Measurements from ENCODE around the gene PUM1.
A peak's percentile ranks its signal among the peaks of the same experiment; 100 is the strongest.
"Not testable (repeated sequence)": the region's sequence is repeated elsewhere in the genome, so short reads cannot be mapped to it uniquely, and the experiment has no call there.

Gene PUM1

GRCh38 chr1:31065310-31066217 lies at the start of gene PUM1:
Gene PUM1, minus strand, starts transcription at chr1:31065717. Its CDS starts 6,151 bp downstream, at chr1:31059566.
- peak; percentile 99 for ATAC-seq

DNA sequence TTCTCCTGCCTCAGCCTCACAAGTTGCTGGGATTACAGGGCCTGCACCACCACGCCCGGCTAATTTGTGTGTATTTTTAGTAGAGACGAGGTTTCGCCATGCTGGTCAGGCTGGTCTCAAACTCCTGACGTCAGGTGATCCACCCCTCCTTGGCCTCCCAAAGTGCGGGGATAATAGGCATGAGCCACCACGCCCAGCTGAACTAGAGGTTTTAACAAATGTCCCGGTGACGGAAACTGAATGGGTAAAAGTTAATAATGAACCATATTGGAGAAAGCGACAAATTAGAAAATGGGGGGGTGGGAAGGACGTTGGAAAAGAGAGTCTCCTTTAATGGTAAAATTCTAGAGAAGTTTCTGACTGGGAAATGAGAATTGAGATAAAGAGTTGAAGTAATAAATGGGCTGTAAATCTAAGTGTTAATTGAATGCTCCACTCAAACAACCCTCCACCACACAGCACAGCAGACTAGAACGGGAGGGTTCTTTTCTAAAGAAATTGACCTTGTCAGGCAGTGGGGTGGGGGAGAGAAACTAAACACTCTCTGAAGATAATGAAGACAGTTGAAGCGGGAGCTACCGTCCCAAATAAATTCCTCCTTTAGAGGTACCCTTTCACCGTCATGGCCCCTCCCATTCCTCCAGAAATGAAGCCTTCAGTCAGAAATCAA lies 46.9 kb upstream of the PUM1 start:
- ATAC-seq, result no peak

DNA sequence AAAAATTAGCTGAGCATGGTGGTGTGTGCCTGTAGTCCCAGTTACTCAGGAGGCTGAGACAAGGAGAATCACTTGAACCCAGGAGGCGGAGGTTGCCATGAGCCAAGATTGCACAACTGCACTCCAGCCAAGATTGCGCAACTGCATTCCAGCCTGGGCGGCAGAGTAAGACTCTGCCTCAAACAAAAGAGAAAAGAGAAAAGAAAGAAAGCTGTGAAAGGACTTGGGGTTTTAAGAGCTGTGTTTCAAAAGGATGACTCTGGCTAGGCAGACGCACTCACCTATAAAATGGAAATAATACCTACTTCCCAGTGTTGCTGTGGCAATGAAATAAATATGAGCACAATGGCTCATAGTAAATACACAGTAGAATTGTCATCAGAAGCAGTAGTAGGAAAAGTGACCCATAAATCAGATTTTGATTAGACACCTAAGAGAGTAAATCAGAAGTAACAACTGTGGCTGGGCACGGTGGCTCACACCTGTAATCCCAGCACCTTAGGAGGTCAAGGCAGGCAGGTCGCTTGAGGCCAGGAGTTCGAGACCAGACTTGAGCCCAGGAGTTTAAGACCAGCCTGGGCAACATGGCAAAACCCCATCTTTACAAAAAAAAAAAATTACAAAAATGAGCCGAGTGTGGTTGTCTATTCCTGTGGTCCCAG lies 45.9 kb upstream of the PUM1 start:
- no peak for ATAC-seq

GRCh38 chr1:31110846-31111245 lies 45.3 kb upstream of the PUM1 start:
- ATAC-seq, result no peak

DNA sequence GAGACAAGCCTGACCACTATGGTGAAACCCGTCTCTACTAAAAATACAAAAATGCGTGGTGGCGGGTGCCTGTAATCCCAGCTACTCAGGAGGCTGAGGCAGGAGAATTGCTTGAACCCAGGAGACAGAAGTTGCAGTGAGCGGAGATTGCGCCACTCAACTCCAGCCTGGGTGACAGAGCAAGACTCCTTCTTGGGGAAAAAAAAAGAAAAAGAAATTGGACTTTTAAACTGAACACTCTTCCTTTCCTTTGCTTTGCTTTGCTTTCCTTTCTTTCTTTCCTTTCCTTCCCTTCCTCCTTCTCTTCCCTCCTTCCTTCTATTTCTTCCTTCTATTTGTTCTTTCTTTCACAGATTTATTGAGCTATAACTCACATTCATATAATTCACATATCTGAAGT lies 43.3 kb upstream of the PUM1 start:
- no peak for ATAC-seq

GRCh38 chr1:31105646-31106045 lies 40.1 kb upstream of the PUM1 start:
- no peak for ATAC-seq

DNA sequence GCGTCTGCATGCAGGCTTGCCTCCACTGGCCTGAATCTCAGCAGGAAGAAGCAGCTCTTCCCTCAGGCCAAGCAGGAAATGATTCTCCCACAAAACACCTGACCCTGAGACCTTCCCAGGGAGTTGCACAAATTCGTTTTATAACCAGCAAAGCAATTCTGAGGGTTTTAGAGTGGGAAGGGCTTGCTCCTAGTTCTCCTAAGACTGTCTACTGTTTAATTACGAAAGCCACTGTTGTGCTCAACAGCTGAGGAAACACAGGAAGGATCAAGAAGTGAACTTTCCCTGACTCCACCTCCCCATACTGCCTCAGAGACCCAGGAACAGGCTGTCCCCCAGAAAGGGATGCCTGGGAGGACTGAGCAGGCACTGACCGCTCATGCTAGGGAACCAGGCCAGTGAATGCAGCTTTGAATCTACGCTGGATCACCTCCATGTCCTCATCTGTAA lies 37.0 kb upstream of the PUM1 start:
- no peak for ATAC-seq

GRCh38 chr1:31101147-31101502 lies 35.6 kb upstream of the PUM1 start:
- ATAC-seq, result no peak

DNA sequence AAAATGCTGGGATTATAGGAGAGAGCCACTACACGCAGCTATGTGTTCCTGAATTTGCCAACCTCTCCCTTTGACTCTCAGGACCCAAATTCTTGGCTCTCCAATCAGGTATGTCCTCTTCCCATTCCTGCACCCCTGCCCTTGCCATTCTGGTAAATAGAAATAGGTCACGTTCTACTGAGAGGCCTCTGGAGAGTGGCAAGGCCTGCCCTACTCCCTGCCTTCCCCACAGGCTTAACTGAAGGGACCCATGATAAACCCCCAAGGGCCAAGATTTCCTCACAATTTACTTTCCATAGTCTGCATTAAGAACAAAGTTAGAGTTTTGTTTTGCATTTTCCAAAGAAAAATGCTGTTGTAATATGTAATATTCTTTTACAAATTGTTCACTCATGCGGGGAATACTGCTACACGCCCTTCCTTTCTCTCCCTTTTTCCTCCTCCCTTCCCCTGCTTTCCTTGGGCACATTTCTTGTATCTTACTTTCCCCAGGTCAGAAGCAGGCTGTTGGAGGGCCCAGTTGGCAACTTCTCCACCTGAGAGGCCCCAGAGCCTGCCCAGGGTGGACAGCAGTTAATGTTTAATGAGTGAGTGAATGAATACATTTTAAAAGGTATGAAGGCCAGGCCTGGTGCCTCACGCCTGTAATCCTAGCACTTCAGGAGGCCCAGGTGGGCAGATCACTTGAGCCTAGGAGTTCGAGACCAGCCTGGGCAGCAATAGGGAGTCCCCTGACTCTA lies 33.9 kb upstream of the PUM1 start:
- no peak for ATAC-seq

- no peak for ATAC-seq
Observed at GRCh38 chr1:31095985-31096384, 30.5 kb upstream of the PUM1 start.

DNA sequence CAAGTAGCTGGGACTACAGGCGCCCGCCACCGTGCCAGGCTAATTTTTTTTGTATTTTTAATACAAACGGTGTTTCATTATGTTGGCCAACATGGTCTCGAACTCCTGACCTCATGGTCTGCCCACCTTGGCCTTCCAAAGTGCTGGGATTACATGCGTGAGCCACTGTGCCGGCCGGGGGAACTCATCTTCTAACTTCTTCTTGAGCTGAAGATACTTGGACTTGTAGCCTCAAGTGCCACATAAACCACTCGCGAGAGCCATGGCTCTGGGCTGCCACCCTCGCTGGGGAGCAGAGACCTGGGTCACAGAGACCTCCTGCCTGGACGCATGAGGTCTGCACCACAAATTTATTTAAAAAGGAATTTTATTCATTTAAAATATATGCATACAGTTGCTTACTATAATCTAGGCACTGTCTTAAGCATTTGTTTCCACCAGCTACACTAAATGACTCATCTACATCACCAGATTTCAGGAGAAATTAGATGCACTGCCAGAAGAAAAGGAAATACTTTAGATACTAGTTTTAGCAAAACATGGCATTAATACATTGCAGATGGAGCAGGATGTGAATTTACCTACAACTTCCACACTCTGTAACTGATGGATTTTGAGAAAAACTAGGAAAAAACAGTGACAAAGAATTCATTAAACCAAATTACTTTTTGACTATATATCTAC lies 29.9 kb upstream of the PUM1 start:
- no peak for ATAC-seq

GRCh38 chr1:31088081-31088480 lies 22.6 kb upstream of the PUM1 start:
- ATAC-seq, result not testable (repeated sequence)

DNA sequence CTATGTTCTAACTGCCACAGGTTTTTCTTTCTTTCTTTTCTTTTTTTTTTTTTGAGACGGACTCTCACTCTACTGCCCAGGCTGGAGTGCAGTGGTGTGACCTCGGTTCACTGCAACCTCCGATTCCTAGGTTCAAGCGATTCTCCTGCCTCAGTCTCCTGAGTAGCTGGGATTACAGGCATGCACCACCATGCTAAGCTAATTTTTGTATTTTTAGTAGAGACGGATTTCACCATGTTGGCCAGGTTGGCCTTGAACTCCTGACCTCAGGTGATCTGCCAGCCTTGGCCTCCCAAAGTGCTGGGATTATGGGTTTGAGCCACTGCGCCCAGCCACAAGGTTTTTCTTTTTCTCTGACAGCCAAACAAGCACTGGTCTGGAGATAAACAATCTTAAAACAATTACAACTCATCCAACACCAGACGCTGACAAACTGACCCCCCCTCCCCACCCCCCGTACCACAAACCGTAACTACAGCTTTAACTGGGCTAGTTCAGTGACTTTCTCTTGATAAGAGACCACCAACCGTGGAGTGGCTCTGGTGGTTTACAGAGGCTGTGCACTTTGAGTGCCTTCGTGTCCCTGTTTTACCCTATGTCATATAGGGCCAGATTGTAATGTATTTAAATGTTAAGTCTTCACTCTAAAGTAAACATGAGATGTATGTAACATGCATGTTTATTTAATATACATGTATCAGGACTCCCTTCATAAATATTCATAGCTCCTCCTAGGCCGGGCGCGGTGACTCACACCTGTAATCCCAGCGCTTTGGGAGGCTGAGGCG lies 19.5 kb upstream of the PUM1 start:
- ATAC-seq, result no peak

GRCh38 chr1:31082385-31082784 lies 16.9 kb upstream of the PUM1 start:
- ATAC-seq, result no peak

DNA sequence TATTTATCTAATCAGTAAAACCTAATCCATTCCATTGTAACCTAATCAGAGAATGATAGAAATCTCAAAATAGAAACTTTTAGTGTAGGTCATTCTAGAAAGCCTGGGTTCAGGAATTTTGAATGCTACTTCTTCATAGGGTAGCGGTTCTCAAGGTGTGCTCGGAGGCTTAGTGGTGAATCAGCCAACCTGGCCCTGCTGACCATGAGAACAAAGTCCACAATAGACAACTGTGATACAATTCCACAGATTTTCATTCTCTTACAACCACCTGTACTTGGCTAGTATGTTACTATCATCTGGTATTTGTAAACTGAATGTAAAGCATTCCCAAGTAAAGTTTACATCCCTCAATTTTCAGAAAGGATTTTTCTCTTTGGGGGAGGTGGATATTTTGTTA lies 7.5 kb upstream of the PUM1 start:
- no peak for ATAC-seq

DNA sequence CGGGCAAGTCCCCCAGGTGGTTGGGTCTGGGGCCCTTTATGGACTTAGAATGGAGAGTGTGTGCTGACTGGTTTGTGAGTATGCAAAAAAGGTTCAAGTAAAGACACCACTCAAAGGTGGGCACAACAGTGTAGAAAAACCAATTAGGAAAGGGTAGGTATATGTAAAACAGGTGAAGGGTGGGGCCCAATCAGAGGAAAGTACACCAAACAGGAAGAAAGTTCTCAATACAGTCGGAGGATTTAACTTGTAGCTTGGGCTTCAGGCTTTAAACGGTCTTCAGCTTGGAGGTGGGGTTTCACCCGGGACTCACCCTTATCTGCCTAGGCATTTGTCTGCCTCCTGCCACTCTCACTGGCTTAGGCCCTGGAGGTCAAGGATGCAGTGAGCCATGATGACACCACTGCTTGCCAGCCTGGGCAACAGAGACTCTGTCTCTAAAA lies 6.8 kb upstream of the PUM1 start:
- ATAC-seq, result no peak

GRCh38 chr1:31069392-31069791 lies 3.9 kb upstream of the PUM1 start:
- ATAC-seq, result no peak

DNA sequence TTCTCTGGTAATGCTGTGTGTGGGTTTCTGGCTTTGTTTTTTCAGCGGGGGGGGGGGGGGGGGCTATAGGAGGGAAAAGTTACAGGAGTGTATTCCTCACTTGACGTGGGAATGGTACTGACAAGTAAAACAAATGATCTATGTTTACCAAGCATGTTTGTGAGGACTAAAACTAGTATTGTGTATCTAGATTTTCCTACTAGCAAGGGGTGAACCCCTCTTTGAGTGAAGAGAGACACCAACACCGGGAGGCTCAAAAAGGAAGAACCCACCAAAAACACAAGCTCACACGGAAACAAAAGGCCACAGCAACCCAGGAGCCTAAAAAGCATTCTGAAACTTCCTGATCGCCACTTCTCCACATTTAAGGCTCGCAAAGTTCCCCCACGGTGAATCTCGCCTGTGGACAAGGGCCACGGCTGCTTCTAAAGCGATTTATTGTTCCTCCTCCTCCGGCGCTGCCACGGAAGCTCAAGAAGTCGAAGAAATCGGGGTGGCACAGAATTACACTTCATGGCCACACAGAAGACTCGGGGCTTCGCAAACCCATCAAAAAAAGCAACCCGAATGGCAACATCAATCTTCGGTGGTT lies 703 bp downstream of the PUM1 start:
- no peak for ATAC-seq

GRCh38 chr1:31064111-31064717 lies 1.3 kb downstream of the PUM1 start:
- ATAC-seq, result no peak

DNA sequence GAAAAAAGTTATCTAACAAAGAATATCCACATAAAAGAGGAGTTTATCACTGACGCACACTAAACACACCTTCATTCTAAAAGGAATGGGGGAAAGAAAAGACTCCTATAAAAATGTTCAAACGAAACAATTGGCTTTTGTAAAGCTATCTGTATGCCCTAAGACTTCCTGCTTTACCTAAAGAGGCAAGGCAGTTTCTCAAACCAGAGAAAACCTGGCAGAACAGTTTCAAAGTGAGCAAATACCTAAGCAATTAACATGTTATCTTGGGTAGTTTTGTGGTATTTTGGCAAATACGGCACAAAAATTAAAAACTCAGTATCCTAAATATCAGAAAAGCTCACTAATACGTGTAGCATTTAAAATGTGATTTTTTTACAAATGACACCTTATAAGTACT lies 1.9 kb downstream of the PUM1 start:
- no peak for ATAC-seq

Measured in activated CD4-positive, CD25-positive, alpha-beta regulatory T cell treated with anti-CD3 and anti-CD28 coated beads, Interleukin-2, amount 50 U/mL, for 24 hours (primary cell).